Esophagus muscularis mucosa (tissue), 4 donors: ENCODE results near the gene SDE2. TPM values are rescaled to one million over a fixed set of nuclear protein-coding genes. Genes with fewer than 3 reads are reported as not detected.

ENCODE experiments used
- DNase-seq: peaks from one replicate; pipeline ENCODE4 v3.0.0-alpha.2; 2017; ENCODE audit errors: extremely low spot score
- H3K27ac ChIP-seq, 4 donors: fragments of 200-600 bp; sonication (generic); replicated peaks in 1 of 4; 1 replicate in 3 of 4; 2 replicates in 1 of 4; pipeline ENCODE4 v1.5.1; 2016 to 2019; ENCODE audit warnings: mild to moderate bottlenecking in 1 of 4
- H3K27me3 ChIP-seq, 4 donors: fragments of 200-600 bp; sonication (generic); one replicate each; pipeline versions ENCODE4 v1.5.1 to v1.6.0; 2016 to 2019
- H3K36me3 ChIP-seq, 4 donors: fragments of 200-600 bp; sonication (generic); one replicate each; pipeline ENCODE4 v1.5.1; 2016 to 2019
- H3K4me1 ChIP-seq, 4 donors: fragments of 200-600 bp; sonication (generic); one replicate each; pipeline ENCODE4 v1.5.1; 2016 to 2019
- H3K4me3 ChIP-seq, 4 donors: fragments of 200-600 bp; sonication (generic); 1 replicate in 2 of 4; 2 replicates in 2 of 4; pipeline ENCODE4 v1.5.1; 2016 to 2019; ENCODE audit warnings: mild to moderate bottlenecking in 4 of 4, moderate library complexity in 1 of 4
- H3K9me3 ChIP-seq, 4 donors: fragments of 200-600 bp; sonication (generic); 1 replicate in 3 of 4; 2 replicates in 1 of 4; pipeline ENCODE4 v1.5.1; 2016 to 2019
- CTCF ChIP-seq, 3 experiments: fragments of 200-600 bp in 2 of 3; fragments of 450-650 bp in 1 of 3; sonication (generic) in 2 of 3; IDR thresholded peaks; one replicate each; pipeline ENCODE4 v1.5.1; 2017 to 2019; ENCODE audit warnings: antibody characterized with exemption in 3 of 3, mild to moderate bottlenecking in 2 of 3, moderate library complexity in 1 of 3
- EP300 ChIP-seq: sonication (generic); formaldehyde crosslinking; IDR thresholded peaks from one replicate; pipeline ENCODE4 v1.6.1; 2017; ENCODE audit warnings: antibody characterized with exemption
- POLR2A ChIP-seq: fragments of 450-650 bp; IDR thresholded peaks from one replicate; pipeline ENCODE4 v1.6.1; 2017; ENCODE audit warnings: antibody characterized with exemption, moderate library complexity, mild to moderate bottlenecking, low read depth
- POLR2AphosphoS5 ChIP-seq, 2 donors: sonication (generic); formaldehyde crosslinking; IDR thresholded peaks; one replicate each; pipeline ENCODE4 v1.6.1; 2017; ENCODE audit warnings: antibody characterized with exemption in 2 of 2
- WGBS: methylation state at CpG from one replicate; pipeline ENCODE4 v1.1.5; 2018; 5-methylcytosine and 5-hydroxymethylcytosine counted together
- intact Hi-C: fragments of 100-400 bp; cut with DNase I; formaldehyde crosslinking; loops from one replicate; pipeline ENCODE4 v1.15.1; 2023
- total RNA-seq, 4 donors: library from RNA; depleted of rRNA; stranded (reverse); fragments of >200 nt; gene quantifications; one replicate each; pipeline versions ENCODE4 v1.1.0 to v1.2.1, GENCODE V29; 2016

SDE2 gene
- total RNA-seq, 4 donors from 2014 or later: 15.0 to 22.5 (median 19.1) TPM

GRCh38 chr1:225990705-225991464 is 8.3 kb downstream of the SDE2 start:
- Histone ChIP-seq H3K27me3 (no peaks in the 10 kb centered on the region), H3K36me3 (peaks cover 61 to 97% (median 84%) of the 10 kb centered on the region in 4 donors), H3K4me1 (peaks cover 4 to 9% (median 7%) of the 10 kb centered on the region in 4 donors), H3K9me3 (no peaks in the 10 kb centered on the region), H3K4me3 (no peak overlapping the region), H3K27ac (no peak overlapping the region)
- DNase-seq: no peak
- intact Hi-C loops: no loop called here
- 87% methylated on average over 5 of the region's 5 CpGs for WGBS
- TF ChIP-seq EP300: no peak
- TF ChIP-seq CTCF (IDR thresholded peaks at IDR 0.05): no peak
- TF ChIP-seq POLR2AphosphoS5 (IDR thresholded peaks at IDR 0.05): no peak
- TF ChIP-seq POLR2A: no peak

- peaks cover 0 to 8% (median 5%) of the 10 kb centered on the region in 4 donors for H3K4me1 ChIP-seq
- no peaks in the 10 kb centered on the region for H3K9me3 ChIP-seq
- no peak for DNase-seq
- H3K36me3 ChIP-seq: peaks cover 64 to 100% (median 95%) of the 10 kb centered on the region in 4 donors
- H3K4me3 ChIP-seq: no peak overlapping the region
- H3K27me3 ChIP-seq: no peaks in the 10 kb centered on the region
- no peak overlapping the region for H3K27ac ChIP-seq
- intact Hi-C loops: no loop called here
- TF ChIP-seq CTCF (IDR thresholded peaks at IDR 0.05) (peak; percentile 52 to 74 (median 67)), POLR2A (no peak), EP300 (no peak), POLR2AphosphoS5 (IDR thresholded peaks at IDR 0.05) (no peak)
- 71% methylated on average over 7 of the region's 7 CpGs for WGBS
Measured at GRCh38 chr1:225987491-225988316, 11.4 kb downstream of the SDE2 start.

GRCh38 chr1:225981714-225982113 is 17.4 kb downstream of the SDE2 start:
- Histone ChIP-seq H3K36me3 (peaks cover 36 to 97% (median 85%) of the 10 kb centered on the region in 4 donors), H3K9me3 (no peaks in the 10 kb centered on the region), H3K27ac (no peak overlapping the region), H3K4me3 (no peak overlapping the region), H3K27me3 (no peaks in the 10 kb centered on the region), H3K4me1 (no peaks in the 10 kb centered on the region)
- DNase-seq: no peak
- 100% methylated on average over 3 of the region's 3 CpGs for WGBS
- TF ChIP-seq POLR2AphosphoS5 (IDR thresholded peaks at IDR 0.05) (no peak), POLR2A (no peak), EP300 (no peak), CTCF (IDR thresholded peaks at IDR 0.05) (no peak)
- intact Hi-C loops: loop anchor here (5.0 kb wide), 1 partner anchor 204 kb away; the partner anchor contains the start of gene SRP9

- Histone ChIP-seq H3K9me3 (no peaks in the 10 kb centered on the region), H3K4me1 (peaks cover 0 to 5% (median 4%) of the 10 kb centered on the region in 4 donors), H3K27me3 (no peaks in the 10 kb centered on the region), H3K27ac (no peak overlapping the region), H3K4me3 (no peak overlapping the region), H3K36me3 (peaks cover 32 to 82% (median 71%) of the 10 kb centered on the region in 4 donors)
- DNase-seq: no peak
- WGBS: 79% methylated on average over 5 of the region's 5 CpGs
- TF ChIP-seq POLR2A (no peak), EP300 (no peak), POLR2AphosphoS5 (IDR thresholded peaks at IDR 0.05) (no peak), CTCF (IDR thresholded peaks at IDR 0.05) (no peak)
- intact Hi-C loops: loop anchor here (5.0 kb wide), 1 partner anchor 203 kb away; the partner anchor contains the start of gene SRP9
Measured at GRCh38 chr1:225980005-225980836, 18.9 kb downstream of the SDE2 start.
